Spleen (tissue), 11 donors: ENCODE data around the gene AGPAT3. TPM values are rescaled to one million over a fixed set of nuclear protein-coding genes. Genes with fewer than 3 reads are reported as not detected.

Experiments used
- DNase-seq: peaks from one replicate; pipeline ENCODE4 v3.0.0-alpha.2; 2020
- H3K27ac ChIP-seq, 8 donors: fragments of 200-600 bp; sonication (generic) in 7 of 8; 1 replicate in 4 of 8; 2 replicates in 4 of 8; pipeline versions ENCODE4 v1.5.0 to v1.8.0; 2016 to 2021; ENCODE audit warnings: inconsistent platforms in 4 of 8, mild to moderate bottlenecking in 4 of 8, moderate library complexity in 1 of 8
- H3K27me3 ChIP-seq, 7 donors: fragments of 200-600 bp; sonication (generic) in 6 of 7; replicated peaks in 1 of 7; 1 replicate in 4 of 7; 2 replicates in 3 of 7; pipeline versions ENCODE4 v1.5.0 to v1.8.0; 2016 to 2021; ENCODE audit warnings: inconsistent platforms in 3 of 7, mild to moderate bottlenecking in 1 of 7
- H3K36me3 ChIP-seq, 6 donors: fragments of 200-600 bp; sonication (generic) in 5 of 6; 1 replicate in 4 of 6; 2 replicates in 2 of 6; pipeline versions ENCODE4 v1.5.0 to v1.8.0; 2016 to 2021; ENCODE audit warnings: inconsistent platforms in 2 of 6
- H3K4me1 ChIP-seq, 6 donors: fragments of 200-600 bp; sonication (generic) in 5 of 6; 1 replicate in 3 of 6; 2 replicates in 3 of 6; pipeline versions ENCODE4 v1.5.0 to v1.8.0; 2016 to 2021; ENCODE audit warnings: inconsistent platforms in 3 of 6
- H3K4me3 ChIP-seq, 8 donors: fragments of 200-600 bp; sonication (generic) in 7 of 8; 1 replicate in 4 of 8; 2 replicates in 4 of 8; pipeline versions ENCODE4 v1.5.0 to v1.8.0; 2016 to 2021; ENCODE audit warnings: inconsistent platforms in 4 of 8, mild to moderate bottlenecking in 4 of 8, moderate library complexity in 2 of 8
- H3K9me3 ChIP-seq, 8 donors: fragments of 200-600 bp; sonication (generic) in 7 of 8; 1 replicate in 4 of 8; 2 replicates in 4 of 8; pipeline versions ENCODE4 v1.5.0 to v1.8.0; 2016 to 2021; ENCODE audit warnings: inconsistent platforms in 4 of 8
- POLR2A ChIP-seq, 3 donors: fragments of 450-650 bp; IDR thresholded peaks; one replicate each; pipeline ENCODE4 v1.5.1; 2017; ENCODE audit warnings: antibody characterized with exemption in 3 of 3, mild to moderate bottlenecking in 1 of 3
- POLR2AphosphoS5 ChIP-seq, 3 donors: sonication (generic); formaldehyde crosslinking; IDR thresholded peaks; one replicate each; pipeline ENCODE4 v1.5.1; 2017; ENCODE audit warnings: antibody characterized with exemption in 3 of 3
- whole genome bisulfite sequencing, 5 donors: extraction: QIAGEN DNeasy Blood & Tissue Kit in 3 of 5; methylation state at CpG; one replicate each; pipeline versions ENCODE4 v1.1.5 to v1.1.7; 2013 to 2018; 5-methylcytosine and 5-hydroxymethylcytosine counted together
- intact Hi-C: fragments of 100-400 bp; cut with DNase I; formaldehyde crosslinking; loops from one replicate; pipeline ENCODE4 v1.15.0; 2023; ENCODE audit warnings: low total_unique reads
- polyA plus RNA-seq, 3 donors: library from polyadenylated mRNA; stranded (reverse); fragments of 200-250 nt; gene quantifications; one replicate each; pipeline ENCODE4 v1.2.1, GENCODE V29; 2013
- total RNA-seq, 7 donors: library from RNA; depleted of rRNA in 3 of 7; stranded (reverse); fragments of >200 nt in 3 of 7; fragmentation: NEBNext Ultra II Directional in 4 of 7; extraction: Animal tissue kit (Norgen Biotek cat#: 25700) in 4 of 7; gene quantifications; one replicate each; pipeline versions ENCODE4 v1.1.0 to v1.2.1, GENCODE V29; 2016 to 2021
- TF ChIP-seq, protein P1 (sequence below), 11 experiments: fragments of 200-600 bp in 7 of 11; fragments of 450-650 bp in 4 of 11; sonication (generic) in 4 of 11; IDR thresholded peaks in 8 of 11; conservative IDR thresholded peaks in 3 of 11; 1 replicate in 7 of 11; 2 replicates in 4 of 11; pipeline versions ENCODE4 v1.4.0 to v1.8.0; 2016 to 2021; ENCODE audit warnings: antibody characterized with exemption in 11 of 11, inconsistent platforms in 4 of 11, mild to moderate bottlenecking in 1 of 11
- donor health status: healthy with polysubstance abuse.
- donor health status: DM: no; HTN: no; CAD: no; lungs with moderate emphysema.
- donor health status: DM: no; HTN: no; CAD: no.
- donor health status: Bipolar disorder and iron deficiency.
- donor health status: healthy.
- donor health status: DM: no; HTN: no; CAD: no.
- donor health status: DM: yes; HTN: yes; CAD: no.

Gene AGPAT3
- total and polyA plus RNA-seq, 10 donors, result 6.9 to 92.0 (median 56.0) TPM

- Histone ChIP-seq H3K9me3 (no peaks in the 10 kb centered on the region), H3K4me3 (no peak overlapping the region), H3K4me1 (peaks cover 26 to 99% (median 73%) of the 10 kb centered on the region in 6 donors), H3K27me3 (no peaks in the 10 kb centered on the region), H3K27ac (peak overlapping the region in 4 of 8 donors; percentile 43 to 64 (median 56)), H3K36me3 (peaks cover 0 to 8% (median 0%) of the 10 kb centered on the region in 6 donors)
- no peak for TF ChIP-seq POLR2A (IDR thresholded peaks at IDR 0.05)
- no peak for TF ChIP-seq POLR2AphosphoS5 (IDR thresholded peaks at IDR 0.05)
- TF ChIP-seq, protein P1, sequence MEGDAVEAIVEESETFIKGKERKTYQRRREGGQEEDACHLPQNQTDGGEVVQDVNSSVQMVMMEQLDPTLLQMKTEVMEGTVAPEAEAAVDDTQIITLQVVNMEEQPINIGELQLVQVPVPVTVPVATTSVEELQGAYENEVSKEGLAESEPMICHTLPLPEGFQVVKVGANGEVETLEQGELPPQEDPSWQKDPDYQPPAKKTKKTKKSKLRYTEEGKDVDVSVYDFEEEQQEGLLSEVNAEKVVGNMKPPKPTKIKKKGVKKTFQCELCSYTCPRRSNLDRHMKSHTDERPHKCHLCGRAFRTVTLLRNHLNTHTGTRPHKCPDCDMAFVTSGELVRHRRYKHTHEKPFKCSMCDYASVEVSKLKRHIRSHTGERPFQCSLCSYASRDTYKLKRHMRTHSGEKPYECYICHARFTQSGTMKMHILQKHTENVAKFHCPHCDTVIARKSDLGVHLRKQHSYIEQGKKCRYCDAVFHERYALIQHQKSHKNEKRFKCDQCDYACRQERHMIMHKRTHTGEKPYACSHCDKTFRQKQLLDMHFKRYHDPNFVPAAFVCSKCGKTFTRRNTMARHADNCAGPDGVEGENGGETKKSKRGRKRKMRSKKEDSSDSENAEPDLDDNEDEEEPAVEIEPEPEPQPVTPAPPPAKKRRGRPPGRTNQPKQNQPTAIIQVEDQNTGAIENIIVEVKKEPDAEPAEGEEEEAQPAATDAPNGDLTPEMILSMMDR (IDR thresholded peaks at IDR 0.05 in 8 of 11, conservative IDR thresholded peaks at IDR 0.05 in 3 of 11), result no peak
- DNase-seq, result no peak
- intact Hi-C loops, result no loop called here
- 39 to 88% (median 60%) methylated on average over 1 of the region's 1 CpG for WGBS, 5 donors
Measured at GRCh38 chr21:44024257-44024656, 159.2 kb downstream of the AGPAT3 start.

GRCh38 chr21:44024887-44025353 is 159.9 kb downstream of the AGPAT3 start:
- peak overlapping the region in 1 of 8 donors; percentile 6 for H3K4me3 ChIP-seq
- H3K27me3 ChIP-seq, result no peaks in the 10 kb centered on the region
- peak overlapping the region in 7 of 8 donors; percentile 5 to 65 (median 54) for H3K27ac ChIP-seq
- intact Hi-C loops, result no loop called here
- 51 to 66% (median 56%) methylated on average over 8 of the region's 8 CpGs for WGBS, 5 donors
- no peak for DNase-seq
- peaks cover 0 to 8% (median 0%) of the 10 kb centered on the region in 6 donors for H3K36me3 ChIP-seq
- H3K9me3 ChIP-seq, result no peaks in the 10 kb centered on the region
- TF ChIP-seq POLR2A (IDR thresholded peaks at IDR 0.05) (no peak), POLR2AphosphoS5 (IDR thresholded peaks at IDR 0.05) (peak in 2 of 3 donors; percentile 32 to 33)
- TF ChIP-seq, protein P1 (IDR thresholded peaks at IDR 0.05 in 8 of 11, conservative IDR thresholded peaks at IDR 0.05 in 3 of 11), result peak in 2 of 11 experiments; percentile 11 to 13
- H3K4me1 ChIP-seq, result peaks cover 23 to 99% (median 73%) of the 10 kb centered on the region in 6 donors

DNA sequence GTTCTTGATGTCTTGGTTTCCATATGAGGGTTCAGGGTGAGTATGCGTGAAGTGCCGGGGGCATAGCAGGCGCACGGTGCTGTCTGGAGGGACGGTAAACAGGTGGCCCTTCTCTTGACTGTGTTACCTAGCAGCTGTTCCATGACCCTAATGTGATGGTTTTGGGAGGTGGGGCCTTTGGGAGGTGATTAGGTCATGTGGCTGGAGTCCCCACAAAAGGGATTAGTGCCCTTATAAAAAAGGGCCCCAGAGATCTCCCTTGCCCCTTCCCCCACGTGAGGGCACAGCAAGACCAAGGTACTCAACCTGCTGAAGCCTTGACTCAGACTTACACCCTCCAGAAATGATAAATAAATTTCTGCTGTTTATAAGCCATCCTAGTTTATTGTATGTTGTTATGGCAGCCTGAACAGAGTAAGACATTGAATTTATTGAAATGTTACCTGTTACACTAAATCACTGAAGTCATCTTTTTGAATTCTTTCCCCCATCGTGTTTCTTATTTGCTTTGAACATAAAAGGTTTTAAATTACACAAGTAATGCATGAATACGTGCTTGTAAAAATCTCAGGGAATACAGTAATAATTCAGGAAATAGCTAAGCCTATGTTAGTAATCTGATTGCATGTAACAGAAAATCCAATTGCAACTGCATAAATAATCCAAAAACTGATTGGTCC is 162.7 kb downstream of the AGPAT3 start:
- no peak overlapping the region for H3K27ac ChIP-seq
- H3K4me1 ChIP-seq, result peaks cover 16 to 93% (median 59%) of the 10 kb centered on the region in 6 donors
- H3K27me3 ChIP-seq, result no peaks in the 10 kb centered on the region
- DNase-seq, result no peak
- TF ChIP-seq, protein P1 (IDR thresholded peaks at IDR 0.05 in 8 of 11, conservative IDR thresholded peaks at IDR 0.05 in 3 of 11), result no peak
- TF ChIP-seq POLR2AphosphoS5 (IDR thresholded peaks at IDR 0.05) (no peak), POLR2A (IDR thresholded peaks at IDR 0.05) (no peak)
- H3K9me3 ChIP-seq, result no peaks in the 10 kb centered on the region
- no peak overlapping the region for H3K4me3 ChIP-seq
- peaks cover 0 to 24% (median 8%) of the 10 kb centered on the region in 6 donors for H3K36me3 ChIP-seq
- intact Hi-C loops, result no loop called here
- 93 to 98% (median 95%) methylated on average over 8 of the region's 8 CpGs for WGBS, 5 donors

DNA sequence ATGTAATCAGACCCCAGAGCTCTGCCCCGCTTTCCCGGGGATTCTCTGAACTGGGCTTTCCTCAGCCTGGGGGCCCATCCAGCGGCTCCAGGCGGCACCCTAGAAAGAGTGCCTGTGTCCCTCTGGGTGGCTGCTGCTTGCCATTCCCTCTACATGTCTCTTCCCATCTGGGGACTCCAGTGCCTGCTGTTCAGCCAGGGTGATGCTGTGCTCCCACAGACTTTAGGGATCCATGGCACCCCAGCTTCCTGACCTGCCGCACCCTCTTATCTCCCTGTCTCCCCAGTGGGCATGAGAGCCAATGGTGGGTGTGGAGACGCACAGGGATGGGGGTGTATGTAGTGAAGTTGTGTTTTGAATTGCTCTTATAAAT is 163.2 kb downstream of the AGPAT3 start:
- no peaks in the 10 kb centered on the region for H3K27me3 ChIP-seq
- H3K9me3 ChIP-seq, result no peaks in the 10 kb centered on the region
- no peak for TF ChIP-seq POLR2AphosphoS5 (IDR thresholded peaks at IDR 0.05)
- no peak for TF ChIP-seq POLR2A (IDR thresholded peaks at IDR 0.05)
- peaks cover 16 to 88% (median 55%) of the 10 kb centered on the region in 6 donors for H3K4me1 ChIP-seq
- 90 to 97% (median 95%) methylated on average over 6 of the region's 6 CpGs for whole genome bisulfite sequencing, 5 donors
- no peak overlapping the region for H3K27ac ChIP-seq
- peaks cover 0 to 29% (median 12%) of the 10 kb centered on the region in 6 donors for H3K36me3 ChIP-seq
- H3K4me3 ChIP-seq, result no peak overlapping the region
- intact Hi-C loops, result no loop called here
- DNase-seq, result no peak
